Activated CD8-positive, alpha-beta memory T cell treated with anti-CD3 and anti-CD28 coated beads, Interleukin-2, amount 50 U/mL, for 48 hours (primary cell): ENCODE data around the gene ANKRD30A.
"Not testable (repeated sequence)": the region's sequence is repeated elsewhere in the genome, so short reads cannot be mapped to it uniquely, and the experiment has no call there.

Experiments used
- DNase-seq: peaks from one replicate; pipeline ENCODE4 v3.0.0-alpha.2; 2020

ANKRD30A gene

GRCh38 chr10:37125191-37125732 is at the start of gene ANKRD30A:
Gene ANKRD30A, plus strand, starts transcription at chr10:37125598. Its CDS starts 190 bp downstream, at chr10:37125788.
- no peak for DNase-seq

GRCh38 chr10:37076083-37076482 is 49.3 kb upstream of the ANKRD30A start:
- not testable (repeated sequence) for DNase-seq

GRCh38 chr10:37095792-37096573 is 29.4 kb upstream of the ANKRD30A start:
- no peak for DNase-seq

- DNase-seq = no peak
These were observed 24.1 kb upstream of the ANKRD30A start for GRCh38 chr10:37101261-37101660.

- no peak for DNase-seq
These were observed 16.4 kb upstream of the ANKRD30A start for GRCh38 chr10:37109000-37109399.

- no peak for DNase-seq
These were observed 866 bp upstream of the ANKRD30A start for GRCh38 chr10:37124532-37124931.

GRCh38 chr10:37125921-37126320 is 523 bp downstream of the ANKRD30A start:
- DNase-seq = no peak

- no peak for DNase-seq
These were observed 21.0 kb downstream of the ANKRD30A start for GRCh38 chr10:37146443-37146842.

GRCh38 chr10:37162430-37162829 is 37.0 kb downstream of the ANKRD30A start:
- DNase-seq = not testable (repeated sequence)

- DNase-seq = not testable (repeated sequence)
These were observed 46.5 kb downstream of the ANKRD30A start for GRCh38 chr10:37171945-37172344.

- DNase-seq = not testable (repeated sequence)
These were observed 52.9 kb downstream of the ANKRD30A start for GRCh38 chr10:37178296-37178695.

- DNase-seq = not testable (repeated sequence)
These were observed 57.3 kb downstream of the ANKRD30A start for GRCh38 chr10:37182719-37183118.

- DNase-seq = no peak
These were observed 80.7 kb downstream of the ANKRD30A start for GRCh38 chr10:37206132-37206531.

GRCh38 chr10:37220866-37221265 is 95.5 kb downstream of the ANKRD30A start:
- DNase-seq = no peak

- no peak for DNase-seq
These were observed 96.6 kb downstream of the ANKRD30A start for GRCh38 chr10:37222046-37222445.

GRCh38 chr10:37225163-37225562 is 99.8 kb downstream of the ANKRD30A start:
- DNase-seq = no peak

- no peak for DNase-seq
These were observed 101.1 kb downstream of the ANKRD30A start for GRCh38 chr10:37226524-37226923.

GRCh38 chr10:37234692-37235091 is 109.3 kb downstream of the ANKRD30A start:
- no peak for DNase-seq

GRCh38 chr10:37236093-37236492 is 110.7 kb downstream of the ANKRD30A start:
- DNase-seq = no peak

- no peak for DNase-seq
These were observed 114.8 kb downstream of the ANKRD30A start for GRCh38 chr10:37240223-37240622.

GRCh38 chr10:37246637-37247036 is 121.2 kb downstream of the ANKRD30A start:
- no peak for DNase-seq

GRCh38 chr10:37255837-37256236 is 130.4 kb downstream of the ANKRD30A start:
- not testable (repeated sequence) for DNase-seq

GRCh38 chr10:37263304-37263703 is 137.9 kb downstream of the ANKRD30A start:
- DNase-seq = no peak

GRCh38 chr10:37268266-37268665 is 142.9 kb downstream of the ANKRD30A start:
- DNase-seq = no peak
